HEK293 (cell line): ENCODE data around the gene CDC42BPA.

Experiments
- GLI4 ChIP-seq: fragments of 450-650 bp; formaldehyde crosslinking; IDR thresholded peaks from 2 replicates; pipeline ENCODE4 v1.5.1; 2016; ENCODE audit warnings: missing biosample characterization, missing genetic modification characterization
- ZNF138 ChIP-seq: fragments of 450-650 bp; formaldehyde crosslinking; IDR thresholded peaks from 2 replicates; pipeline ENCODE4 v1.5.1; 2016; ENCODE audit warnings: missing biosample characterization, missing genetic modification characterization, borderline replicate concordance
- ZNF24 ChIP-seq: fragments of 450-650 bp; formaldehyde crosslinking; IDR thresholded peaks from 2 replicates; pipeline ENCODE4 v1.5.1; 2016; ENCODE audit warnings: missing biosample characterization, missing genetic modification characterization
- ZNF433 ChIP-seq: fragments of 450-650 bp; formaldehyde crosslinking; IDR thresholded peaks from 2 replicates; pipeline ENCODE4 v1.5.1; 2016; ENCODE audit warnings: missing biosample characterization, missing genetic modification characterization, low read depth
- ZNF558 ChIP-seq: fragments of 450-650 bp; formaldehyde crosslinking; IDR thresholded peaks from 2 replicates; pipeline ENCODE4 v1.5.1; 2016; ENCODE audit warnings: missing biosample characterization, missing genetic modification characterization
- TF ChIP-seq, protein P1 (sequence below): fragments of 450-650 bp; formaldehyde crosslinking; conservative IDR thresholded peaks from 2 replicates; pipeline ENCODE4 v1.5.1; 2016; ENCODE audit warnings: low read depth, missing biosample characterization, missing genetic modification characterization
- TF ChIP-seq, protein P2 (sequence below): fragments of 450-650 bp; formaldehyde crosslinking; IDR thresholded peaks from 2 replicates; pipeline ENCODE4 v1.5.1; 2016; ENCODE audit warnings: missing biosample characterization, missing genetic modification characterization

DNA sequence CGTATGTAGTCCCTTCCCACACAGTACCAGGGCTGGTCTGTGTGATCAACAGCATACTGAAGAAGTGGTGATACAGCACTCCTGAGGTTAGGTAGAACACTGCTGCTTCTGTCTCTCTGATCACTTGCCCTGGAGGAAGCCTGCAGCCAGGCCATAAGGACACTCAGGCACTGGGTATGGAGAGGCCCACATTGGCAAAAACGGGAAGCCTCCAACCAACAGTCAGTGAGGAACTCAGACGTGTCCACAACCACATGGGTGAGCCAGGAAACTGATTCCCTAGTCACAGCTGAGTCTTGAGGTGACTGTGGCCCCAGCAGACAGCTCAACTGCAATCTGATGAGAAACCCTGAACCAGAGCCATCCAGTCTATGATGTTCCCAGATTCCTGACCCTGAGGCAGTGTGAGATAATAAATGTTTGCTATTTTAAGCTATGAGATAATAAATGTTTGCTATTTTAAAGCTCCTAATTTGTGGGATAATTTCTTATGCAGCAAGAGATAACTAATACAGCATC, 315.7 kb downstream of the CDC42BPA start:
- TF ChIP-seq, protein P1, sequence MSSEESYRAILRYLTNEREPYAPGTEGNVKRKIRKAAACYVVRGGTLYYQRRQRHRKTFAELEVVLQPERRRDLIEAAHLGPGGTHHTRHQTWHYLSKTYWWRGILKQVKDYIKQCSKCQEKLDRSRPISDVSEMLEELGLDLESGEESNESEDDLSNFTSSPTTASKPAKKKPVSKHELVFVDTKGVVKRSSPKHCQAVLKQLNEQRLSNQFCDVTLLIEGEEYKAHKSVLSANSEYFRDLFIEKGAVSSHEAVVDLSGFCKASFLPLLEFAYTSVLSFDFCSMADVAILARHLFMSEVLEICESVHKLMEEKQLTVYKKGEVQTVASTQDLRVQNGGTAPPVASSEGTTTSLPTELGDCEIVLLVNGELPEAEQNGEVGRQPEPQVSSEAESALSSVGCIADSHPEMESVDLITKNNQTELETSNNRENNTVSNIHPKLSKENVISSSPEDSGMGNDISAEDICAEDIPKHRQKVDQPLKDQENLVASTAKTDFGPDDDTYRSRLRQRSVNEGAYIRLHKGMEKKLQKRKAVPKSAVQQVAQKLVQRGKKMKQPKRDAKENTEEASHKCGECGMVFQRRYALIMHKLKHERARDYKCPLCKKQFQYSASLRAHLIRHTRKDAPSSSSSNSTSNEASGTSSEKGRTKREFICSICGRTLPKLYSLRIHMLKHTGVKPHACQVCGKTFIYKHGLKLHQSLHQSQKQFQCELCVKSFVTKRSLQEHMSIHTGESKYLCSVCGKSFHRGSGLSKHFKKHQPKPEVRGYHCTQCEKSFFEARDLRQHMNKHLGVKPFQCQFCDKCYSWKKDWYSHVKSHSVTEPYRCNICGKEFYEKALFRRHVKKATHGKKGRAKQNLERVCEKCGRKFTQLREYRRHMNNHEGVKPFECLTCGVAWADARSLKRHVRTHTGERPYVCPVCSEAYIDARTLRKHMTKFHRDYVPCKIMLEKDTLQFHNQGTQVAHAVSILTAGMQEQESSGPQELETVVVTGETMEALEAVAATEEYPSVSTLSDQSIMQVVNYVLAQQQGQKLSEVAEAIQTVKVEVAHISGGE (tag by site-specific recombination): no peak
- TF ChIP-seq ZNF138 (tag by site-specific recombination) (no peak), ZNF558 (tag by site-specific recombination) (no peak), ZNF24 (tag by site-specific recombination) (no peak), GLI4 (tag by site-specific recombination) (no peak), ZNF433 (tag by site-specific recombination) (no peak)
- TF ChIP-seq, protein P2, sequence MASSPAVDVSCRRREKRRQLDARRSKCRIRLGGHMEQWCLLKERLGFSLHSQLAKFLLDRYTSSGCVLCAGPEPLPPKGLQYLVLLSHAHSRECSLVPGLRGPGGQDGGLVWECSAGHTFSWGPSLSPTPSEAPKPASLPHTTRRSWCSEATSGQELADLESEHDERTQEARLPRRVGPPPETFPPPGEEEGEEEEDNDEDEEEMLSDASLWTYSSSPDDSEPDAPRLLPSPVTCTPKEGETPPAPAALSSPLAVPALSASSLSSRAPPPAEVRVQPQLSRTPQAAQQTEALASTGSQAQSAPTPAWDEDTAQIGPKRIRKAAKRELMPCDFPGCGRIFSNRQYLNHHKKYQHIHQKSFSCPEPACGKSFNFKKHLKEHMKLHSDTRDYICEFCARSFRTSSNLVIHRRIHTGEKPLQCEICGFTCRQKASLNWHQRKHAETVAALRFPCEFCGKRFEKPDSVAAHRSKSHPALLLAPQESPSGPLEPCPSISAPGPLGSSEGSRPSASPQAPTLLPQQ (tag by site-specific recombination): no peak
